Esophagus squamous epithelium (tissue), 5 donors: ENCODE data around the gene NFIC. TPM values are rescaled to one million over a fixed set of nuclear protein-coding genes. Genes with fewer than 3 reads are reported as not detected.
A peak's percentile ranks its signal among the peaks of the same experiment; 100 is the strongest.

Source experiments
- DNase-seq: peaks from one replicate; lab custom pipeline; 2025; lab: John Stamatoyannopoulos, UW
- H3K27ac ChIP-seq, 4 donors: fragments of 200-600 bp; sonication (generic); one replicate each; pipeline ENCODE4 v1.5.1; 2016 to 2019; ENCODE audit warnings: mild to moderate bottlenecking in 1 of 4
- H3K27me3 ChIP-seq, 4 donors: fragments of 200-600 bp; sonication (generic); 1 replicate in 3 of 4; 2 replicates in 1 of 4; pipeline versions ENCODE4 v1.5.1 to v1.6.0; 2017 to 2021; ENCODE audit warnings: antibody characterized with exemption in 1 of 4
- H3K36me3 ChIP-seq, 3 donors: fragments of 200-600 bp; sonication (generic); one replicate each; pipeline ENCODE4 v1.5.1; 2016 to 2019
- H3K4me1 ChIP-seq, 3 donors: fragments of 200-600 bp; sonication (generic); one replicate each; pipeline ENCODE4 v1.5.1; 2017 to 2019
- H3K4me3 ChIP-seq, 4 donors: fragments of 200-600 bp; sonication (generic); 1 replicate in 3 of 4; 2 replicates in 1 of 4; pipeline ENCODE4 v1.5.1; 2016 to 2019; ENCODE audit warnings: mild to moderate bottlenecking in 2 of 4, moderate library complexity in 1 of 4
- H3K9me3 ChIP-seq, 3 donors: fragments of 200-600 bp; sonication (generic); one replicate each; pipeline ENCODE4 v1.5.1; 2016 to 2019
- POLR2A ChIP-seq, 4 donors: fragments of 450-650 bp; IDR thresholded peaks; one replicate each; pipeline ENCODE4 v1.6.1; 2017; ENCODE audit warnings: antibody characterized with exemption in 4 of 4, mild to moderate bottlenecking in 4 of 4, moderate library complexity in 3 of 4
- WGBS, 2 donors: methylation state at CpG; one replicate each; pipeline ENCODE4 v1.1.5; 2018; 5-methylcytosine and 5-hydroxymethylcytosine counted together
- intact Hi-C: fragments of 100-400 bp; cut with DNase I; formaldehyde crosslinking; loops from one replicate; pipeline ENCODE4 v1.15.0; 2022
- total RNA-seq, 4 donors: library from RNA; depleted of rRNA; stranded (reverse); fragments of >200 nt; gene quantifications; one replicate each; pipeline ENCODE4 v1.1.0, GENCODE V29; 2016
- TF ChIP-seq, protein P1 (sequence below), 6 experiments: fragments of 450-650 bp in 4 of 6; fragments of 200-600 bp in 2 of 6; sonication (generic) in 2 of 6; IDR thresholded peaks; one replicate each; pipeline ENCODE4 v1.5.1; 2016 to 2019; ENCODE audit warnings: antibody characterized with exemption in 6 of 6, mild to moderate bottlenecking in 4 of 6, moderate library complexity in 4 of 6
- donor health status: DM: yes; HTN: yes; CAD: no.

NFIC gene
- total RNA-seq, 4 donors from 2014 or later: 40.8 to 80.9 (median 61.0) TPM

DNA sequence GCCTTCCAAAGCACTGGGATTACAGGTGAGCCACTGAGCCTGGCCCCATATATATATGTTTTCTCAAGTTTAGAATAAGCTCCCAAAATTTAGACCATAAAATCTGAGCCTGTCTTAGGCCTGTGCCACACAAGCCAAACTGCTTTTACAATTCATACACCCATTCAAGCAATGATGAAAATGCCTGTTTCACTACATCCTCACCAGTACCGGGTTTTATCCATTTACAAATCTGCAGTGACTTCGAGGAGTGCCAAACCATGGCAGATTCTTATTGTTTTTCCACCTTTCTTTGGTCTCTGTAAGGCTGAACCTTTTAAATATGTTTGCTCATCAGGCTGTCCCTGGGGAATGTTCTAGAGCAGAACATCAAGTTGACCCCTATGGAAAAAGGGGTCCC is 9.6 kb upstream of the NFIC start:
- Histone ChIP-seq H3K4me3 (no peak overlapping the region), H3K27me3 (no peaks in the 10 kb centered on the region), H3K4me1 (peaks cover 18 to 34% (median 23%) of the 10 kb centered on the region in 3 donors), H3K27ac (peak overlapping the region in 3 of 4 donors; percentile 76 to 100 (median 98)), H3K36me3 (no peaks in the 10 kb centered on the region), H3K9me3 (no peaks in the 10 kb centered on the region)
- 92 to 94% methylated on average over 2 of the region's 2 CpGs for WGBS, 2 donors
- intact Hi-C loops: no loop called here
- no peak for TF ChIP-seq POLR2A (IDR thresholded peaks at IDR 0.05)
- TF ChIP-seq, protein P1, sequence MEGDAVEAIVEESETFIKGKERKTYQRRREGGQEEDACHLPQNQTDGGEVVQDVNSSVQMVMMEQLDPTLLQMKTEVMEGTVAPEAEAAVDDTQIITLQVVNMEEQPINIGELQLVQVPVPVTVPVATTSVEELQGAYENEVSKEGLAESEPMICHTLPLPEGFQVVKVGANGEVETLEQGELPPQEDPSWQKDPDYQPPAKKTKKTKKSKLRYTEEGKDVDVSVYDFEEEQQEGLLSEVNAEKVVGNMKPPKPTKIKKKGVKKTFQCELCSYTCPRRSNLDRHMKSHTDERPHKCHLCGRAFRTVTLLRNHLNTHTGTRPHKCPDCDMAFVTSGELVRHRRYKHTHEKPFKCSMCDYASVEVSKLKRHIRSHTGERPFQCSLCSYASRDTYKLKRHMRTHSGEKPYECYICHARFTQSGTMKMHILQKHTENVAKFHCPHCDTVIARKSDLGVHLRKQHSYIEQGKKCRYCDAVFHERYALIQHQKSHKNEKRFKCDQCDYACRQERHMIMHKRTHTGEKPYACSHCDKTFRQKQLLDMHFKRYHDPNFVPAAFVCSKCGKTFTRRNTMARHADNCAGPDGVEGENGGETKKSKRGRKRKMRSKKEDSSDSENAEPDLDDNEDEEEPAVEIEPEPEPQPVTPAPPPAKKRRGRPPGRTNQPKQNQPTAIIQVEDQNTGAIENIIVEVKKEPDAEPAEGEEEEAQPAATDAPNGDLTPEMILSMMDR (IDR thresholded peaks at IDR 0.05): no peak
- DNase-seq: no peak

DNA sequence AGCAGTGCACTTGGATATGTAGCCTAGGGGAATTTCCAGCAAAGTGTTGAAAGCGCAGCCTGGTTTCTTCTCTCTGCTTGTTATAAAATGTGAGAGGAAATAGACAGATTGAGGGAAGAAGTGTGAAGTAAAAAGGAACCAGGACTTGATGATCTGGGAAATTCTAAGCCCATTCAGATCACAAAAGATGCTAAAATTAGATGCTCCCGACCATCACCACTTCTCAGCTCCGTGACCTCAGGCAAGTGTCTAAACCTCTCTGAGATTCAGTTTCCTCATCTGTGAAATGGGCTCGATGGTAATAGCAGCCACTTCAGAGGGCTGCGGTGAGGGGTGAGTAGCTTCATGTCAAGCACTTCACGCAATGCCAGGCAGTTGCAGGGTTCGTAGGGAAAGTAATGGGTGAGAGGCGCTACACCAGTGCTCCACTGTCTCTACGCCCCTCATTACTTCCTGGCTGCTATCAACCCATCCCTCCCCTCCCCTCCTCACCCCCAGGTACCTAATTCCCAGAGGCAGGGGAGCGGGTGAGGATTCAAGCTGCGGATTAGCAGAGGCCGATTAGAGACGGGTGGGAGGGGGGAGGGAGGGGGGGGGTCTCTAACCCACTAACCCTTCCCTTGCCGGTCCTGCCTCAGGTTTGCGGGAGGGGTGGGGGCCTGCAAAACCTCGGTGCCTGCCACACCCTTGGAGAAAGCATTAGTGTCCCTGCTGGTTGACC is 9.0 kb upstream of the NFIC start:
- TF ChIP-seq, protein P1 (IDR thresholded peaks at IDR 0.05): no peak
- TF ChIP-seq POLR2A (IDR thresholded peaks at IDR 0.05): no peak
- no peaks in the 10 kb centered on the region for H3K27me3 ChIP-seq
- no peaks in the 10 kb centered on the region for H3K9me3 ChIP-seq
- H3K4me1 ChIP-seq: peaks cover 22 to 41% (median 26%) of the 10 kb centered on the region in 3 donors
- H3K36me3 ChIP-seq: no peaks in the 10 kb centered on the region
- intact Hi-C loops: no loop called here
- DNase-seq: no peak
- H3K4me3 ChIP-seq: peak overlapping the region in 1 of 4 donors; percentile 93
- peak overlapping the region; percentile 76 to 100 (median 98) for H3K27ac ChIP-seq
- WGBS, 2 donors: 53 to 74% methylated on average over 5 to 14 of the region's 16 CpGs

DNA sequence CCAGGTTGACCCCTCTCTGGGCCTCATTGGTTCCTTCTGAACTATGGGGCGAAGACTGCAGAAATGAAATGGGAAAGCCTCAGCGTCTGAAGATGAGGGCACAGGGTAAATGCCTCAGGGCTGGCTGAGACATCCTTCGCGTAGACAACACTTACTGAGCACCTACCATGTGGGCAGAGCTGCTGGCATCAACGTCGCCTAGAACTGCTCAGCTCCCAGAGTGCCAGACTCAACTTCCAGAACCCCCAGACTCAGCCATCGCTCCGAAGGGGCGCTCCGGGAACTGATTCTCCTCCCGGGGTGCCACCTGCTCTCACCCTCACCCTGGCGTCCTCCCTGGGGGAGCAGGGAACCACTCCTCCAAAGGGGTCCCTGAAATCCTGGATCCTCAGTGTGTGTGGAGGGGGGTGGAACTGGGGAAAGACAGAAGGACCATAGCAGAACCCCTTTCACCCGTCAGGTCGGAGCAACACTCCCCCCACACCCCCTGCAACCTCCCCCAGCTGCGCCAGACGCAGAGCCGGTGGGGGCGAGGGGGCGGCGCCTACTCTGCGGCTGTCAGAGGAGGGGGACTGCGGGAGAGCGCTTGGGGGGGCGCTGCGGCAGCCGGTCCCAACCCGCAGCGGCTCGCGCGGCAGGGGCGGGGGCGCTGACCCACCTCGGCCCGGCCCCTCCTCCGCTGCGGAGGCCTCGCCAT is 8.2 kb upstream of the NFIC start:
- peak overlapping the region; percentile 76 to 100 (median 98) for H3K27ac ChIP-seq
- no CpG with 5 or more reads among the region's 38 CpGs for WGBS, 2 donors
- H3K27me3 ChIP-seq: no peaks in the 10 kb centered on the region
- peak overlapping the region; percentile 58 to 100 (median 89) for H3K4me3 ChIP-seq
- DNase-seq: no peak
- TF ChIP-seq, protein P1 (IDR thresholded peaks at IDR 0.05): no peak
- no peak for TF ChIP-seq POLR2A (IDR thresholded peaks at IDR 0.05)
- peaks cover 22 to 47% (median 26%) of the 10 kb centered on the region in 3 donors for H3K4me1 ChIP-seq
- intact Hi-C loops: no loop called here
- no peaks in the 10 kb centered on the region for H3K9me3 ChIP-seq
- no peaks in the 10 kb centered on the region for H3K36me3 ChIP-seq

DNA sequence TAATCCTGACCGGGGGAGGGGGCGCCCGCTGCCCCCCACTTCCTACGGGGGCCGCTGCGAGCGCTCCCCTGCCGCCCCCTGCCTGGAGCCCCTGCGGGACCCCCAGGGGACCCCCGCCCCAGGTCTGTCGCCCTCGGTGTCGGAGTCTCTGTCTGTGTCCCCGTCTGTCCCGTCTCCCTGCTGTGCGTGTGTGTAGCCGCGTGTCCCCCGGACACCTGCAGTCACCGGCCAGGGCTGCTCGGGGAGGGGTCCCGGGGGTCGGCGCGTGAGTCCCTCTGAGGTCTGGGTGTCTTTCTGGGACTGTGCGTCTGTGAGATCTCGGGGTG is 7.7 kb upstream of the NFIC start:
- H3K4me3 ChIP-seq: peak overlapping the region; percentile 58 to 100 (median 89)
- TF ChIP-seq, protein P1 (IDR thresholded peaks at IDR 0.05): no peak
- TF ChIP-seq POLR2A (IDR thresholded peaks at IDR 0.05): no peak
- no CpG with 5 or more reads among the region's 27 CpGs for WGBS, 2 donors

More for the DNA sequence above, 7.7 kb upstream of the NFIC start:
- Histone ChIP-seq H3K36me3 (no peaks in the 10 kb centered on the region), H3K27me3 (no peaks in the 10 kb centered on the region), H3K9me3 (no peaks in the 10 kb centered on the region), H3K27ac (peak overlapping the region; percentile 76 to 100 (median 98)), H3K4me1 (peaks cover 22 to 52% (median 26%) of the 10 kb centered on the region in 3 donors)
- intact Hi-C loops: no loop called here
- DNase-seq: no peak
